H9 (cell line): ENCODE results near the gene DEFB128. TPM values are rescaled to one million over a fixed set of nuclear protein-coding genes. Genes with fewer than 3 reads are reported as not detected.

Experiments used
- DNase-seq: peaks from one replicate; pipeline ENCODE4 v3.0.0-alpha.2; 2017
- H2AFZ ChIP-seq: one replicate; pipeline ENCODE4 v1.6.1; 2013; ENCODE audit warnings: mild to moderate bottlenecking, low read length, control low read depth, moderate library complexity
- H2AK5ac ChIP-seq: 2 replicates; pipeline ENCODE4 v1.6.1; 2013; ENCODE audit warnings: low read length, control low read depth, mixed read lengths; ENCODE audit not compliant: insufficient read length
- H2BK120ac ChIP-seq: one replicate; pipeline ENCODE4 v1.6.1; 2013; ENCODE audit warnings: low read depth, mild to moderate bottlenecking, low read length, control low read depth, inconsistent platforms; ENCODE audit not compliant: poor library complexity, severe bottlenecking
- H2BK12ac ChIP-seq: 2 replicates; pipeline ENCODE4 v1.6.1; 2013; ENCODE audit warnings: low read length, control low read depth, mixed read lengths, low read depth; ENCODE audit not compliant: insufficient read length
- H2BK15ac ChIP-seq: 2 replicates; pipeline ENCODE4 v1.6.1; 2013; ENCODE audit warnings: low read depth, low read length, control low read depth
- H2BK20ac ChIP-seq: one replicate; pipeline ENCODE4 v1.6.1; 2013; ENCODE audit warnings: low read depth, mild to moderate bottlenecking, low read length, control low read depth, inconsistent platforms; ENCODE audit not compliant: poor library complexity, severe bottlenecking
- H2BK5ac ChIP-seq: 2 replicates; pipeline ENCODE4 v1.6.1; 2013; ENCODE audit warnings: low read length, control low read depth, mixed read lengths; ENCODE audit not compliant: insufficient read length
- H3K14ac ChIP-seq: 2 replicates; pipeline ENCODE4 v1.6.1; 2013; ENCODE audit warnings: low read length, control low read depth; ENCODE audit not compliant: insufficient read depth
- H3K18ac ChIP-seq: 2 replicates; pipeline ENCODE4 v1.6.1; 2013; ENCODE audit warnings: low read depth, mild to moderate bottlenecking, mixed read lengths, low read length, control low read depth; ENCODE audit not compliant: insufficient read length
- H3K23ac ChIP-seq: 2 replicates; pipeline ENCODE4 v1.6.1; 2013; ENCODE audit warnings: low read length, control low read depth, mixed read lengths, low read depth; ENCODE audit not compliant: insufficient read length
- H3K23me2 ChIP-seq: 2 replicates; pipeline ENCODE4 v1.6.1; 2013; ENCODE audit warnings: low read depth, mild to moderate bottlenecking, mixed read lengths, low read length, control low read depth; ENCODE audit not compliant: insufficient read length, poor library complexity, severe bottlenecking
- H3K27ac ChIP-seq: 2 replicates; pipeline ENCODE4 v1.5.1; 2013; ENCODE audit warnings: low read length, control low read depth, mixed read lengths, low read depth; ENCODE audit not compliant: insufficient read length
- H3K27me3 ChIP-seq: 2 replicates; pipeline ENCODE4 v1.6.1; 2013; ENCODE audit warnings: low read length, control low read depth, inconsistent platforms; ENCODE audit not compliant: insufficient read depth
- H3K4ac ChIP-seq: 2 replicates; pipeline ENCODE4 v1.6.1; 2013; ENCODE audit warnings: low read depth, mild to moderate bottlenecking, control low read depth, inconsistent platforms, low read length, moderate library complexity
- H3K4me1 ChIP-seq: 2 replicates; pipeline ENCODE4 v1.6.1; 2013; ENCODE audit warnings: low read length, control low read depth, inconsistent platforms; ENCODE audit not compliant: insufficient read depth
- H3K4me2 ChIP-seq: 2 replicates; pipeline ENCODE4 v1.6.1; 2013; ENCODE audit warnings: low read length, control low read depth, mixed read lengths; ENCODE audit not compliant: insufficient read length, insufficient read depth
- H3K56ac ChIP-seq: 2 replicates; pipeline ENCODE4 v1.6.1; 2013; ENCODE audit warnings: low read depth, mild to moderate bottlenecking, mixed read lengths, low read length, control low read depth; ENCODE audit not compliant: insufficient read length
- H3K79me1 ChIP-seq: 2 replicates; pipeline ENCODE4 v1.6.1; 2013; ENCODE audit warnings: low read depth, mild to moderate bottlenecking, moderate library complexity, low read length, control low read depth, inconsistent platforms; ENCODE audit not compliant: insufficient read depth, poor library complexity, severe bottlenecking
- H3K79me2 ChIP-seq: 2 replicates; pipeline ENCODE4 v1.6.1; 2013; ENCODE audit warnings: low read length, control low read depth, inconsistent platforms; ENCODE audit not compliant: insufficient read depth
- H3K9ac ChIP-seq: 2 replicates; pipeline ENCODE4 v1.6.1; 2013; ENCODE audit warnings: low read length, control low read depth, mixed read lengths; ENCODE audit not compliant: insufficient read length; ENCODE audit errors: extremely low read depth
- H3K9me3 ChIP-seq: one replicate; pipeline ENCODE4 v1.6.1; 2013; ENCODE audit warnings: low read depth, low read length, inconsistent platforms; ENCODE audit not compliant: control insufficient read depth
- H3T11ph ChIP-seq: one replicate; pipeline ENCODE4 v1.6.1; 2013; ENCODE audit warnings: mild to moderate bottlenecking, low read length, control low read depth, inconsistent platforms
- H4K20me1 ChIP-seq: one replicate; pipeline ENCODE4 v1.6.1; 2013; ENCODE audit not compliant: control insufficient read depth, insufficient read length, insufficient read depth
- H4K5ac ChIP-seq: 2 replicates; pipeline ENCODE4 v1.6.1; 2013; ENCODE audit warnings: low read depth, mild to moderate bottlenecking, mixed read lengths, low read length, control low read depth; ENCODE audit not compliant: insufficient read length
- H4K8ac ChIP-seq: replicated peaks from 2 replicates; pipeline ENCODE4 v1.6.1; 2013; ENCODE audit warnings: low read length, control low read depth, mixed read lengths, low read depth; ENCODE audit not compliant: insufficient read length
- H4K91ac ChIP-seq: 2 replicates; pipeline ENCODE4 v1.6.1; 2013; ENCODE audit warnings: low read depth, mild to moderate bottlenecking, moderate library complexity, mixed read lengths, low read length, control low read depth; ENCODE audit not compliant: insufficient read length
- H3K27ac Mint-ChIP-seq, 3 experiments: 2 replicates in 2 of 3; 3 replicates in 1 of 3; pipeline ENCODE4 v1.8.0; 2020 to 2021; ENCODE audit warnings: mixed read lengths in 3 of 3, mild to moderate bottlenecking in 1 of 3, moderate library complexity in 1 of 3
- H3K27me3 Mint-ChIP-seq: 2 replicates; pipeline ENCODE4 v1.8.0; 2021; ENCODE audit warnings: low read depth, mild to moderate bottlenecking, moderate library complexity, mixed read lengths
- H3K36me3 Mint-ChIP-seq, 3 experiments: 2 replicates in 2 of 3; 3 replicates in 1 of 3; pipeline ENCODE4 v1.8.0; 2020 to 2021; ENCODE audit warnings: low read depth in 3 of 3, mixed read lengths in 3 of 3; ENCODE audit not compliant: insufficient read depth in 1 of 3
- H3K4me1 Mint-ChIP-seq, 2 experiments: 2 replicates each; pipeline ENCODE4 v1.8.0; 2020; ENCODE audit warnings: mixed read lengths in 2 of 2
- H3K4me3 Mint-ChIP-seq, 2 experiments: 2 replicates in 1 of 2; 3 replicates in 1 of 2; pipeline ENCODE4 v1.8.0; 2020 to 2021; ENCODE audit warnings: mild to moderate bottlenecking in 2 of 2, mixed read lengths in 2 of 2, moderate library complexity in 1 of 2
- H3K9me3 Mint-ChIP-seq, 2 experiments: 2 replicates in 1 of 2; 3 replicates in 1 of 2; pipeline ENCODE4 v1.8.0; 2020; ENCODE audit warnings: mild to moderate bottlenecking in 2 of 2, mixed read lengths in 2 of 2, moderate library complexity in 1 of 2
- WGBS: extraction: QIAGEN DNeasy Blood & Tissue Kit; methylation state at CpG from one replicate; pipeline ENCODE4 v1.1.7; 2013; ENCODE audit warnings: missing lambda C conversion rate, low lambda C conversion rate, mixed read lengths; ENCODE audit not compliant: insufficient read length; ENCODE audit errors: extremely low coverage; 5-methylcytosine and 5-hydroxymethylcytosine counted together
- total RNA-seq: library from RNA; stranded (reverse); gene quantifications from 2 replicates; pipeline ENCODE4 v1.2.1, GENCODE V29; 2021
- TF ChIP-seq, protein P1 (sequence below): fragments of 200-600 bp; sonication (generic); conservative IDR thresholded peaks from 3 replicates; pipeline ENCODE4 v1.8.0; 2021; ENCODE audit warnings: antibody characterized with exemption, mild to moderate bottlenecking

DEFB128 gene
- total RNA-seq, 1 experiment from 2014 or later: not detected

DNA sequence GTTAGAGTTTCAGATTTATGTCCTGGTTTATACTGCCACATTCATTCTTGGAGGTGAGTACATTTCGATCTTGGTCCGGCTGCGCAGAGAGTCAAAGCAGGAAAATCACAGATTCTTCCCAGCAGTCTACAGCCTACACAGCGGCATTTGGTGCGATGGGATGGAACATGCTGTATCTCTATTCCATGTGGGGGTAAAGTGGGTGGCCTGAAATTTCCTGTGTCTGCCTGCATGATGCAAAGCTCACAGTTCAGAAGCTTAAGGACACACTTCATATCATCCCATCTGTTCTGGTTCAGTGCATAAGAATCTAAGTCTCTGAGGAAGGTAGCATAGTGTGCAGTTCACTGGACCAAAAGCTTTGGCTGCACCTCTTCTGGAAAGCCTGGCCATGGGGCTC, 32.4 kb downstream of the DEFB128 start, which contains the start of gene DEFB127:
TSS of gene DEFB127 (plus strand) at position 301 of the 400 bp plus-strand sequence. CDS start at position 392, 91 bp downstream.
- H2AFZ ChIP-seq: no peak within 1 kb of the TSS
- WGBS: no CpG with 5 or more reads among the region's 5 CpGs
- no peak within 1 kb of the TSS for H3T11ph ChIP-seq
- H3K4me2 ChIP-seq: no peak within 1 kb of the TSS
- no peak within 1 kb of the TSS for H4K91ac ChIP-seq
- no peak within 1 kb of the TSS for H3K14ac ChIP-seq
- no peaks in the 10 kb centered on the region for H3K79me2 ChIP-seq
- H3K79me1 ChIP-seq: no peaks in the 10 kb centered on the region
- no peak within 1 kb of the TSS for H3K4ac ChIP-seq
- H3K4me1 Mint-ChIP-seq: no peaks in the 10 kb centered on the region
- no peak within 1 kb of the TSS for H2BK120ac ChIP-seq
- H3K9ac ChIP-seq: no peak within 1 kb of the TSS
- H3K27me3 ChIP-seq: no peaks in the 10 kb centered on the region
- H2BK12ac ChIP-seq: no peak within 1 kb of the TSS
- H2BK15ac ChIP-seq: no peak within 1 kb of the TSS
- H3K9me3 Mint-ChIP-seq: peaks cover 0 to 73% of the 10 kb centered on the region in 2 experiments; a peak in 3 of 5 replicates
- no peak within 1 kb of the TSS for H3K27ac ChIP-seq
- no peaks in the 10 kb centered on the region for H3K36me3 Mint-ChIP-seq
- H3K4me3 Mint-ChIP-seq: no peak within 1 kb of the TSS
- H3K56ac ChIP-seq: no peak within 1 kb of the TSS
- H2AK5ac ChIP-seq: no peak within 1 kb of the TSS
- no peak for DNase-seq
- peaks cover 34% of the 10 kb centered on the region for H3K27me3 Mint-ChIP-seq
- no peak within 1 kb of the TSS for H4K5ac ChIP-seq
- H3K27ac Mint-ChIP-seq: no peak within 1 kb of the TSS
- H3K23ac ChIP-seq: no peak within 1 kb of the TSS
- TF ChIP-seq, protein P1, sequence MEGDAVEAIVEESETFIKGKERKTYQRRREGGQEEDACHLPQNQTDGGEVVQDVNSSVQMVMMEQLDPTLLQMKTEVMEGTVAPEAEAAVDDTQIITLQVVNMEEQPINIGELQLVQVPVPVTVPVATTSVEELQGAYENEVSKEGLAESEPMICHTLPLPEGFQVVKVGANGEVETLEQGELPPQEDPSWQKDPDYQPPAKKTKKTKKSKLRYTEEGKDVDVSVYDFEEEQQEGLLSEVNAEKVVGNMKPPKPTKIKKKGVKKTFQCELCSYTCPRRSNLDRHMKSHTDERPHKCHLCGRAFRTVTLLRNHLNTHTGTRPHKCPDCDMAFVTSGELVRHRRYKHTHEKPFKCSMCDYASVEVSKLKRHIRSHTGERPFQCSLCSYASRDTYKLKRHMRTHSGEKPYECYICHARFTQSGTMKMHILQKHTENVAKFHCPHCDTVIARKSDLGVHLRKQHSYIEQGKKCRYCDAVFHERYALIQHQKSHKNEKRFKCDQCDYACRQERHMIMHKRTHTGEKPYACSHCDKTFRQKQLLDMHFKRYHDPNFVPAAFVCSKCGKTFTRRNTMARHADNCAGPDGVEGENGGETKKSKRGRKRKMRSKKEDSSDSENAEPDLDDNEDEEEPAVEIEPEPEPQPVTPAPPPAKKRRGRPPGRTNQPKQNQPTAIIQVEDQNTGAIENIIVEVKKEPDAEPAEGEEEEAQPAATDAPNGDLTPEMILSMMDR: no peak
- peaks cover 32% of the 10 kb centered on the region for H3K9me3 ChIP-seq
- no peak within 1 kb of the TSS for H2BK20ac ChIP-seq
- no peaks in the 10 kb centered on the region for H3K23me2 ChIP-seq
- H3K18ac ChIP-seq: no peak within 1 kb of the TSS
- H4K20me1 ChIP-seq: no peaks in the 10 kb centered on the region
- H4K8ac ChIP-seq: no peak within 1 kb of the TSS
- no peaks in the 10 kb centered on the region for H3K4me1 ChIP-seq
- H2BK5ac ChIP-seq: no peak within 1 kb of the TSS
